T-helper 1 cell (primary cell): ENCODE results near the gene GPC4.

ENCODE experiments used
- DNase-seq, 5 donors: peaks; one replicate each; pipeline ENCODE4 v3.0.0-alpha.2; 2012 to 2020
- total RNA-seq, 4 donors: gene quantifications; one replicate each; lab custom pipeline; 2026; lab: John Stamatoyannopoulos, UW

Gene GPC4
- 0 reads per million in 4 donors for total RNA-seq

GRCh38 chrX:133415276-133416105, at the start of gene GPC4:
GPC4 (minus strand) TSS chrX:133415489; CDS start chrX:133414965, 524 bp downstream.
- no peak for DNase-seq

- DNase-seq, result no peak
These were observed 45.9 kb upstream of the GPC4 start for GRCh38 chrX:133461231-133461630.

GRCh38 chrX:133454924-133455323, 39.6 kb upstream of the GPC4 start:
- DNase-seq, result no peak

- DNase-seq, result no peak
These were observed 39.2 kb upstream of the GPC4 start for GRCh38 chrX:133454491-133454914.

GRCh38 chrX:133448512-133449076, 33.3 kb upstream of the GPC4 start:
- DNase-seq, result no peak

GRCh38 chrX:133444952-133445831, 29.9 kb upstream of the GPC4 start:
- DNase-seq, result no peak

- no peak for DNase-seq
These were observed 28.9 kb upstream of the GPC4 start for GRCh38 chrX:133444196-133444595.

GRCh38 chrX:133440797-133441163, 25.5 kb upstream of the GPC4 start:
- DNase-seq, result no peak

- no peak for DNase-seq
These were observed 24.9 kb upstream of the GPC4 start for GRCh38 chrX:133440081-133440796.

- DNase-seq, result no peak
These were observed 22.5 kb upstream of the GPC4 start for GRCh38 chrX:133437766-133438165.

- no peak for DNase-seq
These were observed 22.1 kb upstream of the GPC4 start for GRCh38 chrX:133437356-133437755.

GRCh38 chrX:133435544-133436124, 20.3 kb upstream of the GPC4 start:
- DNase-seq, result no peak

GRCh38 chrX:133434197-133434820, 19.0 kb upstream of the GPC4 start:
- DNase-seq, result no peak

GRCh38 chrX:133419911-133420310, 4.6 kb upstream of the GPC4 start:
- DNase-seq, result no peak

GRCh38 chrX:133418588-133418987, 3.3 kb upstream of the GPC4 start:
- DNase-seq, result no peak

- DNase-seq, result no peak
These were observed 2.1 kb upstream of the GPC4 start for GRCh38 chrX:133417364-133417763.

GRCh38 chrX:133414406-133415275, 648 bp downstream of the GPC4 start:
- no peak for DNase-seq

GRCh38 chrX:133413218-133413925, 1.9 kb downstream of the GPC4 start:
- no peak for DNase-seq

- no peak for DNase-seq
These were observed 2.6 kb downstream of the GPC4 start for GRCh38 chrX:133412665-133413064.

GRCh38 chrX:133412246-133412645, 3.0 kb downstream of the GPC4 start:
- no peak for DNase-seq
